HG03469 (cell line): ENCODE data around the gene RNF144A.

Source experiments
- ATAC-seq: cut with Tn5 transposase; IDR thresholded peaks from one replicate; pipeline ENCODE4 v1.9.1; 2021; ENCODE audit warnings: mild to moderate bottlenecking, moderate library complexity, moderate number of reproducible peaks; ENCODE audit not compliant: unreplicated experiment

RNF144A gene

DNA sequence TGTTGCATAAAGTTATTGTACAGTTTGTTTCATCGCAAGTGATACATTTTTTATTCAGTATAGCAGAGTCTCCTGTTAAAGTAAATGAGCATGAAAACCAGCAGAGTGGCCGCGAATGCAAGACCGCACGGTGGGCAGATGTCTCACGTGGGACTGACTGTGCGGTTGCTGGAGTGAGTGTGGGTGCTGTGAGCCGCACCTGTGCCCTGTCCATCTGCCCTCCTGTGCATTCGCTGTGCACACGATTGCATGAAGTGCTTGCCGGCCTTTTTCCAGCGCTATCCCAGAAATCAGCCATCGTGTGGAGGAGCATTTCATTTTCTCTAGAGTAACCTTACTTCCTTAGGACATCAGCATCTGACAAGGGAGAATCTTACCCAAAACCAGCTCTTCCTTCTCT is 118.7 kb downstream of the RNF144A start:
- no peak for ATAC-seq

DNA sequence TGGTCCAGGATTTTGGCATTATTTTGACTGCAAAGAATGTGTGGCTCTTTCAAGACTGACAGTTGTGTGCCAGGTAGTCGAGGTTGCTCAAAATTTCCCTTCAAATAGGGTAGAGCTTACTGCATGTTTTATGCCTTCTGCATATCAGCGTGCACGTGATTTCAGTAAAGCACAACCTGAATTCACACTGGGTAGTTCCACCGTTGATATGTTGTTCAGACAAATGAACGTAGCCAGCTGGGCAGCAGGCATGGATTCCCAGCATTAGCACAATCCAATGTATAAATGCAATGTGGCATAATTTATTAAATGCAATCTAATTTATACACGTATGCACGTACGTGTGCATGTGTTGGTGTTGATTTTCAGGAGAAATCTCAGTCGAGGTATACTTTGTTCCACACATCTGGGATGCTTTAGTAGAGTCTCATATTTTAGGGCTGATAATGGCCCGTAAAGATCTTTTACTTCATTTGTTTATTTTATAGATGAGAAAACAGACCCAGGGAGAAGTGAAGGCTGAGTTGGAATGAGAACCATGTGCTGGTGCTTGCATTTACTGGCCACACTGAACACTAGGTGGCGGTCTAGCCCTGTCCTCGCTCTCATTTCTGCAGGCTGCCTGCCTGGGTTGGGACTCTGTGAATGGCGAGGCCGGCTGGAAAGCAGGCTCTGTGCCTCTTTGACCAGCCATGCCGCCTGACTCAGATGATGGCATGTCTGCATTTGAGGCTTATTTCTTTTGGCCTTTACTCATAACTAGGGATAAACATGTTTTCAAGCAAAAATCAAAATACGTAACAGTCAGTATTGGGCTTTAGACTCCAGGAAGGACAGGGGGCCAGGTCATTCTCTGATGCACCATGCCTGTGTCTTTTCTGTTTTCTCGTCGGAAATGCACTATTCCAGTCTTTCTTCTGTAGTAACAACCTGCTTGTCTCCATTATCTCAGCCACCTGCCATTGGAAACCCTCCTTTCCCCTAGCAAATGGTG is 120.4 kb downstream of the RNF144A start:
- ATAC-seq = peak; percentile 78

DNA sequence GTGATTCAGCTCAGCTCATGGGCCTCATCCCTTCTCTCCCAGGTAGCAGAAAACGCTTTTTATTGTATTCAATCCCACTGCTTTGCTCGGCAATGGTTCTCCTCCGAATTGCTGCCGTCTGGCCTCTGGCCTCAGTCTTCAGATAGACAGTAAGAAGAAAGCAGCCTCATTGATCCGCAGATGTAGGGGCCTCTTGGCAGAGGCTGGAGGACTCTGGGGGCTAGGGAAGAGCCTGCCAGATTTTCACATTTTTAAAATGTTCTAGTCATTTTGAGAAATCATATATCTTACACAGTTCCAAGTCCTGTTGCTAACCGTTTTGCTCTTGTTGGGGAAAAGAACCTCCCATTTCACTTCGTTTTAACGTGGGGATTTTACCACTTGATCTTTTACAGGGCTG is 123.3 kb downstream of the RNF144A start:
- no peak for ATAC-seq

DNA sequence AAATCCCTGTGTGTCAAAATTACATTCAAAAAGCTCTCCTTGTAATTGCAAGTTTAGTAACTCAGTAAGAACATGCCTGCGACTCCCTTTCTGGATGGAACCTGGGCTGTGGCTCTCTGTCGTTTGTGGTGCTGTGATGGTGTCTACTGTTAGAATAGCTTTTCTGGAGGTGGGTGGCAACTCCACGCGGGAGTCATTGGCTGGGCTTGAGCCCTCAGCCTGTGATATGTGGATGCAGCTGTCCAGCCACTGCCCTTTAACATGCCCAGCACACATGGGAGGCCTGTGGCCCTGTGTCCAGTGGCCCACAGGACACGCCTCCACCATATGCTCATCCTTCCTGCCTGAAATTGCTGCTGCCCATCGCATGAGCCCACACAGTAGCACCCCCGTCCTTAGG is 124.2 kb downstream of the RNF144A start:
- ATAC-seq = no peak

DNA sequence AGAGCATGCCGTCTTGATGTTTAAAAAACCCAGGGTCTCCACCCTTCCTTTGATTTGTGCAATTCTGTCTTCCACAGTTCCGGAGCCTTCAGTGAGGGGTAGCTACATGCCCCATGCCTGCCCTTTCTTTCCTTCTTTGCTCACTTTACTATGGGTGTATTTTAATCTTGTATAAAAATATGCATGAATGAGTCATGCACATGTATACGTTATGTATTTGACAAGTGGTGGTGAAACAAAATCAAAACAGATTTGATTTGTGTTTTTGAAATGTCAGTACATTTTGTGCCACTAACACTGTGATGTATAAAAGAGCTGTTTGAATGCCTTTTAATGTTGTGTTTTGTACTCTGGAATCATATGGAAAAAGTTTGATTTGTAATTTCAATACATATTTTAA is 126.5 kb downstream of the RNF144A start:
- no peak for ATAC-seq

DNA sequence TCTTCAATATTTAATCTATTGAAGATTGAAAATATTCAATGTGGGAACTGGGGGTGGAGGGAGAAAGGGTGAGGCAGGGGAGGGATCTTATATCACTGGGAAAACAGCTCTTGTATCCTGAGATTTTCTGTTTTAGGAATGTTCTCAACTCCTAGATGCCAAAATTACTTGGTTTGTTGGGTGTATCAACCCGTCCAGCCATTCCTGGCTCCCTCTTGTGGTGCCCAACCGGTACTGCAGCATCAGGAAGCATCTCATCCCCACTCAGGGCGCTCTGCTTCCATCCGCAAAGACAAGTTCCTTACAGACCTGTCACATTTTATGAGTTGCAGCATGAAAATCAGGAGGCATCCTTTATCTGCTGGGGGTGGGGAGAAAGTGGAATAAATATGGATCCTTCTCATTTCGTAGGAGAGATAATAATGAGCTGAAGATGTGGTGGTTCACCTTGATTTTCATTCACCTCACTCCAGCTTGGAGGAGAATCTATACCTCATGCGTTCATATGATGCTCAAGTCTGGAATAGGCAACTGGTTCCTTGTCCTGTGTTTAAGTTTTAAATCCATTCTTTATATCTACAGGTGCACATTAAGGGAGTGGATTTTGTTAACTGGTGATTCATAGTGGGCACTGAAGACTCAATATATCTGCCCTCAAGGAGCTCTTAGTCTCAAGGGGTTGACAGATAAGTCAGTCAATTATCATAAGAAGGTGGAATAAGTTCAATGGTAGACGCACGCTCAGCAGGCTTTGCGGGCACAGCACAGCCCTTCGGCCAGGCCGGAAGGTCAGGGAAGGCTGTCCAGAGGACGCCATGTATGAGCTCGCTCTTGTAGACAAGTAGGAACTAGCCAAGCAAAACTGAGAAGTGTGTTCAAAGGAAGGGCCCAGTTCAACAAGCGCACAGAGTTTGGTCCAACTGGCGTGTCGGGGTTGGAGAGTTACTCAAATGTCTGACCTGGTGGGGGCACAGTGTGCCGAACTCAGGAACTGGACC is 127.3 kb downstream of the RNF144A start:
- no peak for ATAC-seq

DNA sequence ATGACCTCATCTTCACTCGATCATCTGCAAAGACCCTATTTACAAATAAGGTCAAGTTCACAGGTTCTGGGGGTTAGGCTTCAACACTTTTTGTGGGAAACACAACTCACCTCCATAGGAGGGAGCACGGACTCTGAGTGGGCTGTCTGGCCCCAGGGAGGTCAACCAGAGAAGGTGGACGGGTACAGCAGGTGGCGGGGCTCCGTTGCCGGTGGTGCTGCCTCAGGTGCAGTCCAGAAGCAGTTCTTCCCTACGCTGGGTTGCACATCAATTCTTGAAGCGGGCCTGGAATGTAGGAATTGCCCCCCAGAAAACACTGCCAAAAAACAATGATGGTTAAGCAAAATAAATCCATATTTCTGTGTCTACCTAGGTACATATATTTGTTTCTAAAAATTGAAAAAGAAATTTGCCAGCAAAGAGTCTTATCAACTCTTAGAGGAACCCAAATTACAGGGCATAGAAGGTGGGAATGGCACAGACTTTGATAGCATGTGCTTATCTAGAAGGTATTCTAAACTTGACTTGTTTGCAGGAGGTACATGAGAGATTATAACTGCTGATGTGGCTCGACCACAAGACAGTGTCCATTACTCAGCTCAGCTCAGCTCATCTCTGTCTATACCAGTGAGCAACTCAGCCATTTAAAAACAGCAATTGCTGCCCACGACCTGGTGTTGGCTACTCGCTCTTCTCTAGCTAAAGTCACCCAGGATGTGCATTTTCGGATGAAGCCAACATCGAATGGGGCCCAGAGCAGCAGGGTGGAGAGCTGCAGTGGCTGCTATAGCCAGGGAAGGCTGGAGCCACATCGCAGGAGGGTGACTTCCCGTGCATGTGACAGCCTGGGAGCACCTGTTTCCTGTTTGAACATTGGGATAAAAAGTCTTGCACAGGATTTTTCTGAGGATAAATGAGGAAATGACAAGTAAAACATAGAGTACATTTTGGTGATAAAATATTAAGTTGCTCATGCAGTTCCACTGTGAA is 128.7 kb downstream of the RNF144A start:
- ATAC-seq = no peak

DNA sequence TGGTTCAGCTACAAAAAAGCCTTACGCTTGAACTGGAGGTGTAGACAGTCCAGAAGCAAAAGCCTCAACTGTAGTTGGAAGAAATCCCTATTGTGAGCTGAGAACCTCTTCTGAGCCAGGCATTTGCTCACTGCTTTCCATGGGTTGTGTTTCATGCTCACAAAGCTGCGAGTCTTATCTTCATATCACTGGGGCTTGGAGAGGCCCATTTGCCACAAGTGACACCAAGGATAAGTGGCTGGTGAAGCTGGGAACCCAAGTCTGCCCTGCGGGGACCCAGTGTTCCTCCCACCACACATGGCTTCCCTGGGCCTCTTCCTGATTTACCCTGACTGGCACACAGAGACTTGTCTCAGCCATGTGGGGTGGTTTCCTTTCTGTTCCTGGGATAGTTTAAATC is 130.4 kb downstream of the RNF144A start:
- no peak for ATAC-seq

DNA sequence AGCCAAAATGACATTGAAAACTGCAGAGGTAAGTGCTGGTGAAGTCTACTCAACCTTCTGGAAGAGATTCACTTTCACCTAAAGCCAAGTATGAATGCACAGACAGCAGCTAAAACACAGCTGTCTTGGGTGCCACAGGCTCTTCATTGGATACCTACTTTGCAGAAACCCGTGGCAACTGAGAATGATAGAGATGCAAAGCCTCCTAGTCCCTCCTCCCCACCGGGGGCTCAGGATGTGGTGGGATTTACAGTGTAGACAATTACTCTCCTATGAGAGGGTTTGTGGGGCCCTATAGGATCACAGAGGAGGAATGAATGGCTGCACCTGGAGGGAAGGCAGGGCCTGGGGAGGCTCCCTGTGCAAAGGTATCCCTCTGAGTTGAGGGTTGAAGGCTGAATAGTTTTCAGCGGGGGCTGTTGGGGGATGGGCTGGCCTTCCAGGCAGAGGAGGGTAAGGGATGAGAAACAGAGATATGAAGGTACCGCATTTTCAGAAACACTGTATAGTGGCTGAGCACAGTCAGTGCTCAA is 131.6 kb downstream of the RNF144A start:
- no peak for ATAC-seq

DNA sequence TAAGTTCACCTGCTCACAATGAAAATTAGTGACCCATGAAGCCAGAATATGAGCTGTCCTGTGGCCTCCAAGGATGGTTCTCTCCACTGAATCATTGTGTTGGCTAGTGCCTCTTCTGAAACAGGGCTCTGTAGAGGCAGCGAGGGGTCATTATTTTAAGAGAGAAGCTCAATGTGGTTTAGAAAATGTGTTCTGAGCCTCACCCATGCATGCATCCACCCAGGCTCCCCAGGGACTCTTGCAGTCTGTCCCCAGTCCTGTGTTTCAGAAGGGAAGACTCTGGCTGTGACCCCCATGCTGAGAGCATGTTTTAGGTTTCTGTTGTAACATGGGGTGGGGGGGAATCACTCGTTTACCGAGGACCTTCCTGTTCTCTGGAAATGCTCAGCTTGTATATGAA is 135.2 kb downstream of the RNF144A start:
- peak; percentile 89 for ATAC-seq

DNA sequence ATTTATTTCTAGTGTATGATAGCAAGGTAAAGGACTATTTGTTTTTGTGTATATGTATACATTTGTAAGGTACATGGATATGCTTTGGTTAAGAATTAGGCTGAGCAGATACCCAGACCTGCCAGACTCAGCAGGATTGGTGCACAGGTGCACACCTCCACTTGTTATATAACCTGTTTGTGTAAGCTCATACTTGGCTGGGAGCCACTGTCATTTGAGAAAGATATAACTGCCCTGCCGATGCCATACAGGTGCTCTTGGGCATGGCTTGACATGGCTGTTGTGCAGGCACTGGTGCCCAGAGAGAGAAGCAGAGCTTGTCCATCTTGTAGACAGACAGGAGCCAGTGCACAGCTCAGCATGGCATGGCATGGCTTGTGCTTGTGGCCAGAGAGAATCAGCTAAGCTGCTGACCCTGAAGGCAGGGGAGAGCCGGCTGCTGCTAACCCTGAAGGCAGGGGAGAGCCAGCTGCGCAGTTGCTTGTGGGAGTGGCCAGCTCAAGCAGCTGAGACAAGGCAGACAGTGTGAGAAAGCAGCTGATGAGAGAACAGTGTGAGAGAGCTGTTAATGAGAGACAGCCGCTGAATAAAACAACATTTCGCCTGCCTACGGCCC is 136.5 kb downstream of the RNF144A start:
- ATAC-seq = no peak

DNA sequence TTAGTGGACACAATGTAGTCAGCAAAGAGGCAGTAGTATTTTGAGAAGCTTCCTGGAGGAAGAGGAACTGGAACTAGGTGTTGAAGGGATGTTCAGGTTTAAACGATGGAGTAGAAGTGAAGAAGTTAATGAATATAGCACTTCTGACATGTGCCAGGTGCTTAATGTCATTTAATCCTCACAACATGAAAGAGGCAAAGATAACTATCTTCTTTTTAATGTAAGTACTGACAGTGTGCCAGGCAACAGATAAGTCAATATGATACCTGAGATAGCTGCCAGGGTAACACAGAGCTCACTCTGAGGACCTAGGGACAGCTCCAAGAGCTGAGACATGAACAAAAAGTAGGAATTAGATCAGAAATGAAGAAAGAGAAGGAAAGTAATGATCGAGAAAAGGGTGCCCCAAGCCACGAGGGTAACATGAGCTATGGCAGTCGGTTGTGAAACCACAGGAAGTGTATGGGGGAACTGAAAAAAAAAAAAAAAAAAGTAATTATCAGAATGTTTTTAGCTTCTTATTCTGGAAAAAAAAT is 140.7 kb downstream of the RNF144A start:
- peak; percentile 47 for ATAC-seq

DNA sequence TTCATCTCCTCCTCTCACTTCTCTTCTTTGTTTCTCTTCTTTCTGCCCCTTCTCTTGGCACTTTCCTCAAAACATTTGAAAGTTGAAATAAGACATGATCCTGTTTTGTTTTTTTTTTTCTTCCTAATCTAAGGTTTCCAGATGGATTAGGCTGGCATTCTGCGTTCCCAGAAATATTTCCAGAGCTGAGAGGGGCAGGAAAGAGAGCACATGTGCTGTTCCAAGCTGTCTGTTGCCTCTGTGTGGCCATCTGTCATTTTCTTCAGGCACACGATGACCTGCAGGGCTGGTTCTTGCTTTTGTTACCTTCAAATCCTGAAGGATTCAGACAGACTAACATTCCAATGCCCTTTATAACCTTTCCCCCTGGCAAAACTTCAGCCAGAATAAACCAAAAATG is 142.9 kb downstream of the RNF144A start:
- no peak for ATAC-seq

DNA sequence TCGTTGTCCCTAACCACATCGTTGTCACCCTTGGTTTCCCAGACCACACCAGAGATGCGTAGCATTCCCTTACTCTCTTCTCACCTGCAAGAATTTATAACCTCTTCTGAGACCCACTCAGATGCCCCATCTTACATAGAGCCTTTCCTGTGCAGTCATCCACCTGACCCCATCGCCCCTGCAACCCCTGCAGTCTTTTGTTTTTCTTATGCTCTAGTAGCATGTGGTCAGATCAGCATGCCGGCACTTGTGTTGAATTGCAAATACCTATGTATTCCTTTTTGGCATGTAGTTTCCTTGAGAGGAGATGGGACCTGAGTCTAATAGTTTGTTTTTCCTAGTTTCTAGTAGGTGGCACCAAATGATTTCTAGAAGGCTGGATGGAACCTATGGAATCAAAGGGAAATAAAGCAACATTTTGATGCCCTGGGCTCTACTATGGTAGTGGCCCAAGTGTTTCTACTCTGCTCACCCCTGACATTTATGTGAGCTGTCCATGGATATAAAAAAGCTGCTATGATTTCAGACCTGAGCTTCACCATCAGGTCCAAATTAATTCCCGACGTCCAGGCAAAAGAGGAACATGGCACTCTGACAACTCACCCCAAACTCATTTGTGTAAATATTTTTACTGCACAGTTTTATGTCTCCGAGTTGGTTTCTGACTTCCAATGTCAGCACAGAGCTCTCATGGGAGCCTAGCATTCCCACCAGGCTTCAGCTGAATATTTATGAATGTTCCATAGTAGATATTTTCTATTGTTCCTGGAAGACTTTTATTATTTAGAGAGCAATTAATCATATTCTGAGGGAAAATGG is 143.6 kb downstream of the RNF144A start:
- ATAC-seq = no peak

DNA sequence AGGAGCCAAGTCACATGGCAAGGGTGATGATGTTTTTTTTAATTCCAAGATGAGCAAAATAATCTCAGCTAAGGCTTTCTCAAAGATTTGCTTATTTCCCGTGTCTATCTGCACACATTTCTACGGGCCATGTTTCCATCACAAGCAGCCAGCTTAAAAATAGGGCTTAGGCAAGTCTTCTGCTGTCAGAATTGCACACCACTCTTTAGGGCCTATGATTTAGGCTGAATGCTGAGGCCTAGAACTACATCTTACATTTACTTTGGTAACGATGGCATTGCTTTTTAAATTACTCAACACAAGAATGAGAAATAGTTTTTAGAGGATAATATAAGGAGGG is 144.2 kb downstream of the RNF144A start:
- no peak for ATAC-seq

DNA sequence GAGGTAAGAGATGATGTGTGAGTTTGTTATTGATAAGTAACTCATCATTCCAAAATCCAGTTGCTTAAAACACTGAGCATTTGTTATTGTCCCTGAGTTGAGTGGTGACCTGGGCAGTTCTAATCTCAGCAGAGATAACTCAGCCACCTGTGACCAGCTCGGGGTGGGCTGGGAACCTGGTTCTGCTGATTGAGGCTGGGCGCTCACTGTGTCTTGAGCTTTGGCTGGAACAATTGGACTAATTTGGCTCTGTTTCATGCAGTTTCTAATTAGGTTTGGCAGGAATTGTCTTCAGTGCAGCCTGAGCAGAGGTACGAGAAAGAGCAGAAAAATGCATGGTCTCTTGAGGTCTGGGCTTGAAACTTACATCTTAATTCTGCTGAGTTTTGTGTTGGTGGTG is 144.7 kb downstream of the RNF144A start:
- no peak for ATAC-seq

DNA sequence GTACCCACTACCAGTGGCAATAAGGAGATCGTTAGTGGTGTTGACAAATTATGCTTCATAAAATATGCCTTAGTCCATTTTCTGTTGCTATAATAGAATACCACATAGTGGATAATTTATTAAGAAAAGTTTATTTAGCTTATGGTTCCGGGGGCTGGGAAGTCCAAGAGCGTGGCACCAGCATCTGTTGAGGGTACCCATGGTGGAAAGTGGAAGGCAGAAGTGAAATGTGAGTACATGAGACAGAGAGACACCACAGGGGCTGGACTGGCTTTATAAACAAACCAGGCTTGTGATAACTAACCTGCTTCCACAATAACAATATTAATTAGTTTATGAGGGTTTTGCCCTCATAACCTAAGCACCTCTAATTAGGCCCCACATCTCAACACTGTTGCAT is 146.6 kb downstream of the RNF144A start:
- ATAC-seq = no peak

DNA sequence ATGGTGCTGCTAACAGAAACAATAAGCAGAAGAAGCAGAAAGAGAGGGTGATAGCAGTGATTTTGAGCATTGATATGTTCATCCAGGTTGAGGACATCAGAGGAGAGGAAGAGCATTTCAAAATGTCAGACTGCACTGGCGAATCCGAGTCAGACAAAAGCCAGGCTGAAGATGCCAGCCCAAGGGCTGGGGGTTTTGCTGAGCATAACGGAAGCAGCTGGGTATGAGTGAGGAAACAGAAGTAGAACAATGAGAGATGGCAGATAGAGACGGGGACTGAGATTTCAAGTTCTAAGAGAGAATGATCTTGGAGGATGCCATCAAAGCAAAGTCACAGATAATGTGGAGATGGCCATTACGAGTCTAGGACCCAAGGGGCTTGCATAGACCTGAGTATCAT is 151.2 kb downstream of the RNF144A start:
- ATAC-seq = no peak

DNA sequence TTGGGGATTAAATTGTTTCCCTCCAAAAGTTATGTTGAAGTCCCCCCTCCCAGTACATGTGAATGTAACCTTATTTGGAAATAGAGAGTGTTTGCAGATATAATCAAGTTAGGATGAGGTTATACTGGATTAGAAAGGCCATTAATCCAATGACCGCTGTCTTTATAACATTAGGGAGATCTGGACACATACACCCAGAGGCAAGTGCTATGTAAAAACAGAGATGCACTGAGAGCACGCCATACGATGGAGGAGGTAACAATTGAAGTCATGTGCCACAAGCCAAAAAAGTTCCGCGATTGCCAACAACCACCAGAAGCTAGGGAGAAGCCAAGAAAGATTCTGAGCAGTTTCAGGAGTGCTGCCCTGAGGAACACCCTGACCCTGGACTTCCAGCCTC is 153.3 kb downstream of the RNF144A start:
- ATAC-seq = no peak
